H54 (cell line): ENCODE results near the gene REG1A.

Source experiments
- DNase-seq: peaks from one replicate; pipeline ENCODE4 v3.0.0; 2011; ENCODE audit warnings: low spot score, mixed read lengths; ENCODE audit not compliant: insufficient read length
- FAIRE-seq: peaks from 3 replicates; lab custom pipeline; 2011; peaks lifted over from hg19 to GRCh38; lab: Jason Lieb, UNC
- POLR2A ChIP-seq: IDR thresholded peaks from 2 replicates; pipeline ENCODE4 v1.6.1; 2011; ENCODE audit warnings: low read depth, mild to moderate bottlenecking, low read length

The REG1A gene, protein sequence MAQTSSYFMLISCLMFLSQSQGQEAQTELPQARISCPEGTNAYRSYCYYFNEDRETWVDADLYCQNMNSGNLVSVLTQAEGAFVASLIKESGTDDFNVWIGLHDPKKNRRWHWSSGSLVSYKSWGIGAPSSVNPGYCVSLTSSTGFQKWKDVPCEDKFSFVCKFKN

DNA sequence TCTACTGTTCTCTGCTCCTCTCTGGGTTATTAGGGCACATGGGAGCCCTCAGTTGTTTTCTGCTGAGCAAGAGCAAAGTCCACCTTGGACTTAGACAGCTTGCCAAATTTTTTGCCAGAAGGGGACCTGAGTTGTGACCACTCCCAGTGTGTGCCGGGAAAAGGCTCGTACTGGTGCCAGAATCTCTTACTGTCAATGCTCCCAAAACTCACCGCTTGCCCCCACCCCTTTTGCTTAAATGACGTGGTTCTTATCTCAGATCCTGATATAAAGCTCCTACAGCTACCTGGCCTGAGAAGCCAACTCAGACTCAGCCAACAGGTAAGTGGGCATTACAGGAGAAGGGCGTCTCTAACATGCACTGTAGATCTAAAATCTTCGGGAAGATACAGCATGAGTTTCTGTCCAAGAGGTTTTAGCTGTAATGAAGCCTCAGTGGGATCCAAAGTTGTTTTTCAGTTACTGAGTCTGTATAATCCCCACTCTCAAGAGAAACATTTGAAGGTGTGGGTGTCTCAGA, at the start of gene REG1A:
TSS of gene REG1A (plus strand) at position 295 of the 520 bp plus-strand sequence. CDS start 374 bp downstream, outside the sequence.
- no peak for DNase-seq
- TF ChIP-seq POLR2A, result no peak
- no peak for FAIRE-seq

DNA sequence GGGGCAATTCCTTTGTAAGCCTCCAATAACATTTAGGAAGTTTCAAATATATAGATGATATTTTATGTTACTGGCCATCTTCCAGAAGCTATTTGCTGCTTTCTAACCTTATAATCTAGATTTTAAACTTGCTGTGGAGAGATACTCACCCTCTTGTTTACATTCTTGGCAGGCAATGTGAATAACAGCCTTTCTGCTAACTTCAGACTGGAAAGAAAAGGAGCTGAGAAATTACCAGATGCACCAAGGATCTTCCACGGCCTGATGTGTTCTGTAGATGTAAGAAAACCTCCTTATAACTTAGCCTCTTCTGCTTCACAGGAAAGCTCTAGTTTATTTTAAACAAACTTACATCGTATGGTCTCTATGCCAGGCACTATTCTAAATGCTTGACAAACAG, 49.2 kb upstream of the REG1A start:
- DNase-seq (no peak), FAIRE-seq (no peak)
- no peak for TF ChIP-seq POLR2A

DNA sequence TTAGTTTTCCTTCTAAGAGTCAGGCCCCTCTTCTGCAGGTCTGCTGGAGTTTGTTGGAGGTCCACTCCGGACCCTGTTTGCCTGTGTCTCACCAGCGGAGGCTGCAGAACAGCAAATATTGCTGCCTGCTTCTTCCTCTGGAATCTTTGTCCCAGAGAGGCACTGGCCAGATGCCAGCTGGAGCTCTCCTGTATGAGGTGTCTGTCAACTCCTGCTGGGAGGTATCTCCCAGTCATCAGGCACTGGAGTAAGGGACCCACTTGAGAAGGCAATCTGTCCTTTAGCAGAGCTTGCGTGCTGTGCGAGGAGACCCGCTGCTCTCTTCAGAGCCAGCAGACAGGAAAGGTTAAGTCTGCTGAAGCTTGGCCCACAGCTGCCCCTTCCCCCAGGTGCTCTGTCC, 37.3 kb upstream of the REG1A start:
- TF ChIP-seq POLR2A, result no peak
- FAIRE-seq (no peak), DNase-seq (no peak)

DNA sequence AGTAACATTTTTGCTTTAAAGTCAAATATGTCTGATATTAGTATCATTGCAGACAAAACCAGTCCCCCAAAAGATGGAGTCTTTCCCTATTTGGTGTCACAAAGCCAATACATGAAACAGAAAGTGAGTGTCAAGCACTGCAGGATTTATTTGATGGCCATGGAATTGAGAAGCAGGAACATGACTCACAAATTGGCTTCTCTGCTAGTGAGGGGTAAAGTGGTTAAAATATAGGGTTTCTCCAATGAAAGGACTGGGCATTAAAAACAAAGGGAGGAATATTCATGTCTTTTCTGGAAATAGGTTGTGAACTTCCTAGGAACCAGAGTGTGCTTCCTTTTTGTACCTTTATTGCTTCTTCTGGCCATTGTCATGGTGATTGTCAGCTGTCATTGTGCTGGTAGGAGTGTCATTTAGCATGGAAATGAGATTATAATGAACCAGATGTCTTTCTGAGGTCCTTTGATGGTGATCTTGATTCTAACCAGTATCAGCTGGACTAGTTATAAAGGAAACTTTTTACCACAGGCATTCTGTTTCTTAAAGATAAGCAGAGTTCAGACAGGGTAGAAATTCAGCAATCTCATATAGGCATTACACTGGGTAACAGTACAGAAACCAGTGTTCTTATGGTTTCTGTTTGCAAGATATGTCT, 36.6 kb upstream of the REG1A start:
- no peak for TF ChIP-seq POLR2A
- DNase-seq, result no peak
- no peak for FAIRE-seq

DNA sequence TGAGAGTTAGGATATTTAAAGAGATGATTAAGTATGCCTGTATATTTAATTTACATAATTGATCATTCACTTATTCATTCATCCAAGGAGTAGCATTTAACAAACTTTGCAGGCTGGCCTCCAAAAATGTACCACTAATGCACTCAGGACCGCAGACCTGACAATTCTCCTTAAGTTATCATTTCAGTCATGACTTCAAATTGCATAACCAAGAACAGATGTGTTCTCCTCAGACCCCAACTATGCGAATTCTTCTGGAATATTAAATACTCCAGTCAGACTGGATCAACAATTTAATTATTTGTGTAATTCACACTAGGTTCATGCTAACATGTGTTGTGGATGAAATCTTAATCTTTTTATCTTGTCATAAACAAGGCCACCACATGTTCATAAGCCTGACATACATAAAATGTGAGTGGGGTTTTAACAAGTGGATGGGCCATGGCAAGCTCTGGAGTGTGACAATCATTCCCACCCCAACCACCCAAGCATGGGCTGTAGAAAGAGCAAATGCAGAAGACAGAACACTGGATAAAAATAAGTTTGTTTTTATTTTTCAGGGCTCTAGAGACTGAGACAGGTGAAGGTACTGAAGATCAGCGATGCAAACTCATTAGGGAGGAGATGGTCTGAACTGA, 35.7 kb upstream of the REG1A start:
- no peak for TF ChIP-seq POLR2A
- DNase-seq, result no peak
- FAIRE-seq, result no peak

DNA sequence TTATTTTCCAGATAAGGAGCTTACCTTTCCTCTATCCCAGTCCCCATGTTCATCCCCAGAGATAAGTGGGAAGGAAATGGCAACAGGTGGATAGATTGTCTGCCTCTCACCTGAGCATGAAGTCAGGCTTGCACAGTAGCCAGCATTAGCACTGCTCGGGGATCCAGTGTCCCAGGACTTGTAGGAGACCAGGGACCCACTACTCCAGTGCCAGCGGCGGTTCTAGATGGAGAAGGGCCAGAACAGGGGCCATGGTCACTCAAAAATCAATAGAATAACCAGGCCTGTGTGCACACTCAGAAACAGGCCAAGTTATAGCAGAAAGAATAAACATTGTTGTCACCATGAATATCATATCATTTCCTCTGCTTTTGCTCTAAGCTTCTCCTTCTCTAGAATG, 34.9 kb upstream of the REG1A start:
- no peak for FAIRE-seq
- TF ChIP-seq POLR2A, result no peak
- no peak for DNase-seq

DNA sequence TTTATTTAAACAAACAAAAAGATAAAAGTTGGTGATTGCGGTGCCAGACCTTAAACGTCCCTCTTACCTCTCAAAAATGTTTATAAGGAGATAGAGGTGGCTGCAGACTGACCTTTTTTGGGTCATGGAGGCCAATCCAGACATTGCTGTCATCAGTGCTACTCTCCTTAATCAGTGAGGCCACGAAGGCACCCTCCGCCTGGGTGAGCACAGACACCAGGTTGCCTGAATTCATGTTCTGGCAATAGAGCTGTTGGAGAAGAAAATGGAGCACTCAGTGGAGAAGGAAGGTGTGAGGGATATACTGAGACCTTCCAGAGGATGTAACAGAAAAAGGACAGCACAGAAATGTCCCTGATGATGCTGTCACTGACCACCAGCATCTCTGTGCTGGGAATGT, 34.0 kb upstream of the REG1A start:
- FAIRE-seq, result no peak
- DNase-seq, result no peak
- TF ChIP-seq POLR2A, result no peak

DNA sequence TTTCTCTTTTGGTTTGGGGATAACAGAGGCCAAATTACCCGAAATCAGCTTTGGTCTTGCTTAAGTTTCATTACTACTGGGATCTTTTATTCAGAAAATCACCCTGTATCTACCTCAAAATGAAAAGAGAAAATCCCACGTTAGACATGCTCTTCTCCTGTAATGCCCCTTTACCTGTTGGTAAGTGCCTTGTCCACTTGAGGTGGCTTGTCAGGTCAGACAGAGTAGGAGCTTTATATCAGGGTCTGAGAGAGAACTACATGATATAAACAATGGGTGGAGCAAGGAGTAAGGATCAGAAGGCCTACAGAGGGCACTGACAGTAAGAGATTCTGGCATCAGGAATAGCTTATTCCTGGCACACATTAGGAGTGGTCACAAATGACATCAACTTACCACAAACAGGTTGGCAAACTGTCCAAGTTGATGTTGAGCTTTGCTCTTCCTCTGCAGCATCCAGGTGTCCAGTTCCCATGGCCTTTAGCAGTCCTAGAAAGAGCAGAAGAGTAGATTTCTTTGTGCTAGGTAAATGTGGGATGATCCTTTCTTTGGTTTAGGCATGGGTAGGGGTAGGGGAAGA, 32.4 kb upstream of the REG1A start, which contains the start of gene REG1B:
TSS of gene REG1B (minus strand) at position 209 of the 580 bp plus-strand sequence. CDS start 381 bp downstream, outside the sequence.
- TF ChIP-seq POLR2A, result no peak
- no peak for FAIRE-seq

DNA sequence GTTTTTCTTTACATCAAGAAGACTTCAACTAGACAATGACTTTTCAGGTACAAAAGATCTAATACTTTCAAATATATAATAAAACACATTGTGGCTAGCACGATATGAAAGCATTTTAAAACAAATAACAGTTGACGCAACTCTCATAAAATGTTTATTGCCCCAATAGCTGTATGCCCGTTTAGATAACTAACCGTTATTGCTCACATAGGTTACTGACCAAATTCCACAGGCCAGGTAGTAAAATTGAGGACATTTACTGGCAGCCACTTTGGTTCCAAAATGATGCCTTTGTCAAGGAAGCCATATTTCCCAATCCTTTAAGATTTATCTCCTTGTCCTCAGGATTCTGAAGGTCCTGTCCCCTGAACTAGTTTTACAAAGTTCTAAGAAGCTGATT, 29.6 kb upstream of the REG1A start:
- TF ChIP-seq POLR2A, result no peak
- FAIRE-seq (no peak), DNase-seq (no peak)

More for the DNA sequence above, 32.4 kb upstream of the REG1A start, which contains the start of gene REG1B:
- DNase-seq, result no peak

DNA sequence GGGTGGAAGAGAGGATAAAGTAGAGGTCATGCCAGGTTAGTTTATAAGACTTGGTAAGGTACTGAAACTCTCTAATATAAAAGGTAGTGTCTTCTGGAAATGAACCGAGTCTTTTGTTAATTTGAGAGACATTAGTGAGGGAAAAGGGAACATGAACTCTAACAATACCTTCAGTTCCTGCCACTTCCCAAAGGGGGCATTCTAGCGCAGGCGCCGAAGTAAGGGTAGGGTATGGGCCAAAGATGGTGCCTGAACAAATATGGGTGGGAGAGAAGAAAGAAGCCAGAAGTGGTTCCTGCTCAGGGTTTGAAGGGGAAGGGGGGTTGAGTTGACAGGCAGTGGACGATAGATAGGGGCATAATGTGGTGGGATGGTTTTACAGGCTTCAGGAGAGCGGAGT, 22.4 kb upstream of the REG1A start:
- FAIRE-seq (no peak), DNase-seq (no peak)
- TF ChIP-seq POLR2A, result no peak

DNA sequence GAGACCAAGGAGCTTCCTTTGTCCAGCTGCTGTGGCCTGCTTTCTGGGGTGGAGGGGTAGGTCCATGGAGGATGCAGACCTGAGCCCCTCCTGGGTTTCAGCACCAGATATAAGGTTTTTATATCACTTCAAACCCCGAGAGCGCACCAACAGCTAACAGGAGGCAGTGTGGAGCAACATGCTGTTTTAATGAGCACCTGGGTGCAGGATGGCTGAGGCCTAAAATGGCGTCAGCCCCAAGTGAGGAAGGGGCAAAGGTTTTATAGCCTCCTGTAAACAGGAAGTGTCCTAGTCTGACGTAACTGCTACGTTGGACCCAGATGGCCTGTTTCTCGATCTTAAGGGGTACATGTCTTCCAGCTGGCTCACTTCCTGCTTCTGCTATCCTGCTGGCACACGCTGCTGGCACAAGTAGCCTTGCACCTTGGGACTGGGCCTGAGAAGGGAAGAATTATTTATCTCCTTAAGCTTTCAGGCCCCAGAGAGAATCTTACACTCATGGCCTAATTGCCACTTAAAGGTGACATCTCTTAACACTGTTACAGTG, 21.1 kb upstream of the REG1A start:
- no peak for TF ChIP-seq POLR2A
- DNase-seq (no peak), FAIRE-seq (no peak)

DNA sequence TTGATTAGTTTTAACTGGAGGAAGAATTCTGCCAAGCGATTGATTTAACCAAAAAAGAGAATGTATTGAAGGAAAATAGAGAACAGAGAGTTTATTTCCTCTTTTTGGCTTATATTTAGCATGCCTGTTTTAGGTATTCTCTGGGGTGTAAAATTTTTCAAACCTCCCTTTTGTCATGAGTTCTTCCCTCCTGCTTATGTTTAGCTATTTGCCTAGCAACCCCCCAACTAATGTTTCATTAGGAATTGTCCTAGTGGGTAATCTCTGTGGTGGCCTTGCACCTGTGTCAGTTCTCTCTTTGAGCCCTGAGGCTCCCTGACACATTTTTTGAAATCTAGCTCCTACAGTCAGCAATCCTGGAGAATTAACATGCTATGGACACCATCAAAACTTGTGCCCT, 20.0 kb upstream of the REG1A start:
- DNase-seq (no peak), FAIRE-seq (no peak)
- TF ChIP-seq POLR2A, result no peak

DNA sequence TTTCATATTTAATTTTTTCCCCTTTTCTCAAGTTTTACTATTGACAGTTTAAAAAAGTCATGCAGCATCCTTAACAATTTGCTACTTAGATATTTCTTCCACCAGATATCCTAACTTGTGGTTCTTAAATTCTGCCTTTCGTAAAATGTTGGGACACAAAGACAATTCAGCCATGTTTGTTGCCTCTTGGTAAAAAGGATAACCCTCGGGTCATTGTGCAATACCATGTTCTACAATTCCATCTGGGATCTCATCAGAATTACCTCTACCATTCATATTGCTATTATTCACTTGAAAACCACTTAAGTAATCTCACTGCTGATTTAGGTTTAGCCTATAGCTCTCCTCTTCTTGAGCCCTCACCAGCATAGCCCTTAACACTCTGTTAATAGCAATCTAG, 19.3 kb upstream of the REG1A start:
- no peak for FAIRE-seq
- no peak for DNase-seq
- no peak for TF ChIP-seq POLR2A

DNA sequence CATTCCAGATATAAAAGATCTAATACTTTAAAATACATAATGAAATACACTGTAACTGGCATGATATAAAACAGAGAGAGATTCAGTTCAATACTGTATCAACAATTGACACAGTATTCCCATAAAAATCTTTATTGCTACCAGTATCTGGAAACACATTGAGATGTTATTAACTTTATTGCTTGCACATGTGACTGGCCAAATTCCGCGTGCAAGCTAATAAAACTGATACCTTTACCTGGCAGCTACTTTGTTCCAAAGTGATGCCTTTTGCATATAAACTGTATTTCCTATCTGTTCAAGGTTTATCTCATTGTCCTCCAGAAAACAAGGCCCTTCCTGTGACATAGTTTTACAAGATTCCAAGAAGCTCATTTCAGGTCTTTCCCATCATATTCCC, 17.1 kb upstream of the REG1A start:
- no peak for TF ChIP-seq POLR2A
- no peak for FAIRE-seq
- DNase-seq, result no peak
